Measurements from ENCODE around the gene AKAP6. TPM values are rescaled to one million over a fixed set of nuclear protein-coding genes. Genes with fewer than 3 reads are reported as not detected.

The AKAP6 gene
- total and polyA plus RNA-seq, 2 of the 8 experiments (the other 6 are each of a cell fraction or from before 2014, with no cell fraction given), result 0.09 to 0.89 TPM

- TF ChIP-seq CTBP2 (IDR thresholded peaks at IDR 0.05; ENCODE audit: borderline replicate concordance, insufficient read depth, insufficient read length, low read length) (no peak), EP300 (IDR thresholded peaks at IDR 0.05; ENCODE audit: borderline replicate concordance in 1 of 2, low read depth in 2 of 2, low read length in 2 of 2) (no peak)
Observed at GRCh38 chr14:32731249-32731648, 402.2 kb downstream of the AKAP6 start (continued).
